GM21825 (cell line): ENCODE measurements around the gene SPECC1L.

Experiments used
- ATAC-seq: cut with Tn5 transposase; IDR thresholded peaks from one replicate; pipeline ENCODE4 v1.9.1; 2021; ENCODE audit warnings: mild to moderate bottlenecking, moderate library complexity; ENCODE audit not compliant: unreplicated experiment

SPECC1L gene

DNA sequence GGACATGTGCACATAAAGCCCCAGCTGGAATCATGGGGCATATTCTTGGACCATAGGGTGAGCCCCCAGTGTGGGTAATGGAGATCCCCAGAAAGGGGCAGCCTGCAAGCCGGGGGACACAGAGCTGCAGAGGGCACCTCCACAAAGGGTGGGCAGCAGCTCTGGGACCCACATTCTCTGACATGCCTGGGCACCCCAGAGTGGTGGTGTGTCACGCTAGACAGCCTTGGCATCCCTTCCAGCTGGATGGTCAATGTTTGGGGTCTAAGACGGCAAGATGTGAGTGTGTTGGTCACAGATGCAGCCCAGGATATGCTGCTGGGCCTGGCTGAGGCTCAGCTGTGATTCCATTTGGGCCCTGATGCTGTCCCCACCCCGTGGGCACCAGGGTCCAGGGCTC is 166.5 kb downstream of the SPECC1L start:
- no peak for ATAC-seq

DNA sequence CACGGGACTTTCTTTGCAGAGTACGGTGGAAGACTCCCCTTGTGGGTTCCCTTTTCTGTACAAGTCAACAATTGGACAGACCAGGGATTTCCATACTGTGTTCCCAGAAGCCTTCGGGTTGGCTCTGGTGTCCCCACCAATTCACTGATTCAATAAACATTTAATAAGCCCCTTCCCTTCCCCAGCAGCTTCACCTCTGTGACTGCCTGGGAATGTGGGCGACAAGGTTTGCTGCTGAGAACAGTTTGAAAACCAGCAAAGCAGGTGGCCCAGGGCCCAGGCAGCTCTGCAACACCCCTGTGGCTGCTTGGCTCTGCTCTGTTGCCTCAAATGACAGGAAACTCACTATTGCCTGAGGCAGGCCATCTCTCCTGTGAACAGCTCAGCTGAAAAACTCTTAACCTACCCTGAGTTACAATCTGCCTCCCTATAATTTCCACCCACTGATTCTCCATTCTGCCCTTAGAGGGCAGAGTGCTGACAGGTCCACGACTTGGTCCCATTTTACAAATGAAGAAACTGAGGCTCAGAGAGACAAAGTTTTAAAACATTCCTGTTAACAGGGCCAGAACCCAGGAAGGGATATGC is 167.2 kb downstream of the SPECC1L start:
- ATAC-seq = no peak

DNA sequence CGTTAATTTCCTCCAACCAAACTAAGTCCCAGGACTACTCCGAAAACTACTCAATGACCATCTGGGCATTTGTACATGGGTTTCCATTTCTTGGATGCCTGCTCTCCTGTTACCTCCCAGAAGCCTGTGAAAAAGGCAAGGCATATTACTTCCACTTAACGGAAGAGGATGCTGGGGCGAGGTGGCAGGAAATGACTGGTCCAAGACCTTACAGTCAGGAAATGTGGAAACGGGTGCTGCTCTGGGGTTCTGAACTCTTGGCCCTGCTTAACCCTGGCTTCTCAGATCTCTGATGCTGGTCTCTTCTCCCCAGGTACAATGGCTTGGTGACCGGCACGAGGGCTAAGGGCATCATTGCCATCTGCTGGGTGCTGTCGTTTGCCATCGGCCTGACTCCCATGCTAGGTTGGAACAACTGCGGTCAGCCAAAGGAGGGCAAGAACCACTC is 169.7 kb downstream of the SPECC1L start:
- ATAC-seq = no peak

DNA sequence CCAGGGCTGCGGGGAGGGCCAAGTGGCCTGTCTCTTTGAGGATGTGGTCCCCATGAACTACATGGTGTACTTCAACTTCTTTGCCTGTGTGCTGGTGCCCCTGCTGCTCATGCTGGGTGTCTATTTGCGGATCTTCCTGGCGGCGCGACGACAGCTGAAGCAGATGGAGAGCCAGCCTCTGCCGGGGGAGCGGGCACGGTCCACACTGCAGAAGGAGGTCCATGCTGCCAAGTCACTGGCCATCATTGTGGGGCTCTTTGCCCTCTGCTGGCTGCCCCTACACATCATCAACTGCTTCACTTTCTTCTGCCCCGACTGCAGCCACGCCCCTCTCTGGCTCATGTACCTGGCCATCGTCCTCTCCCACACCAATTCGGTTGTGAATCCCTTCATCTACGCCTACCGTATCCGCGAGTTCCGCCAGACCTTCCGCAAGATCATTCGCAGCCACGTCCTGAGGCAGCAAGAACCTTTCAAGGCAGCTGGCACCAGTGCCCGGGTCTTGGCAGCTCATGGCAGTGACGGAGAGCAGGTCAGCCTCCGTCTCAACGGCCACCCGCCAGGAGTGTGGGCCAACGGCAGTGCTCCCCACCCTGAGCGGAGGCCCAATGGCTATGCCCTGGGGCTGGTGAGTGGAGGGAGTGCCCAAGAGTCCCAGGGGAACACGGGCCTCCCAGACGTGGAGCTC is 170.2 kb downstream of the SPECC1L start:
- ATAC-seq = no peak

DNA sequence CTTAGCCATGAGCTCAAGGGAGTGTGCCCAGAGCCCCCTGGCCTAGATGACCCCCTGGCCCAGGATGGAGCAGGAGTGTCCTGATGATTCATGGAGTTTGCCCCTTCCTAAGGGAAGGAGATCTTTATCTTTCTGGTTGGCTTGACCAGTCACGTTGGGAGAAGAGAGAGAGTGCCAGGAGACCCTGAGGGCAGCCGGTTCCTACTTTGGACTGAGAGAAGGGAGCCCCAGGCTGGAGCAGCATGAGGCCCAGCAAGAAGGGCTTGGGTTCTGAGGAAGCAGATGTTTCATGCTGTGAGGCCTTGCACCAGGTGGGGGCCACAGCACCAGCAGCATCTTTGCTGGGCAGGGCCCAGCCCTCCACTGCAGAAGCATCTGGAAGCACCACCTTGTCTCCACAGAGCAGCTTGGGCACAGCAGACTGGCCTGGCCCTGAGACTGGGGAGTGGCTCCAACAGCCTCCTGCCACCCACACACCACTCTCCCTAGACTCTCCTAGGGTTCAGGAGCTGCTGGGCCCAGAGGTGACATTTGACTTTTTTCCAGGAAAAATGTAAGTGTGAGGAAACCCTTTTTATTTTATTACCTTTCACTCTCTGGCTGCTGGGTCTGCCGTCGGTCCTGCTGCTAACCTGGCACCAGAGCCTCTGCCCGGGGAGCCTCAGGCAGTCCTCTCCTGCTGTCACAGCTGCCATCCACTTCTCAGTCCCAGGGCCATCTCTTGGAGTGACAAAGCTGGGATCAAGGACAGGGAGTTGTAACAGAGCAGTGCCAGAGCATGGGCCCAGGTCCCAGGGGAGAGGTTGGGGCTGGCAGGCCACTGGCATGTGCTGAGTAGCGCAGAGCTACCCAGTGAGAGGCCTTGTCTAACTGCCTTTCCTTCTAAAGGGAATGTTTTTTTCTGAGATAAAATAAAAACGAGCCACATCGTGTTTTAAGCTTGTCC is 171.0 kb downstream of the SPECC1L start:
- ATAC-seq = no peak

DNA sequence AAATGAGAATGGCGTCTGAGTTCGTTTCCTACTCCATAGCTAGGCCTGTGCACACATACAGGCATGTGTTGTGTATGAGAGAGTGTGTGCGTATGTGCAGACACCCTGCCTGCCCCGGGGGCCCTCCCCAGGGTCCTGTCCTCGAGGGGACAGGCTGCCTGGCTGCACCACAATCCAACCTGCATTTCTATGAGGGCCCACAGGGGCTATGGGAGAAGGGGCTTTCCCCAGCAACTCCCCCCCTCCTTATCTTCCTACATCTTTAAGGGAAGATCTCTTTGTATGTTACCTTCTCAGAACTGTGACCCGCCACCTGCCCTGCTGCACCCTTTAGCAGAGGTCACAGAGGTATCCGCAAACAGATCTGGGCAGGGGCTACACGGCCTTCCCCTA is 171.7 kb downstream of the SPECC1L start:
- ATAC-seq = no peak

DNA sequence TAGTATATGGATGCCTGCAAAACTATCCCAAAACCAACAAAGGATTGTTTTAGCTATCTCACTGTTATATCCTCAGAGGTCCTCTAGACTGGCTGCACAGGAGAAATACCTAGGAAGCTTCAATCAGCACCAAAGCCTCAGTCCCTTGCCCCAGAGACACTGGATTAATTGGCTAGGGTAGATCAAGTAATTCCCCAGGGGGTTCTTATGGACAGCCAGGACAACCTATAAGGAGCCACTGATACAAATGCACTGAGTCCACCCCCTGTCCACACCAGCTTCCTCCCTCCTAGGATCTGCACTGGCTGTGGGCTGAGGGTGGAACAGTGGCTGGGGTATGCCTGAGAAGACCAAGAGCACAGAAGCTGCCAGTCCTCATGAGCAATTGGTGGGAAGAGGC is 173.0 kb downstream of the SPECC1L start:
- no peak for ATAC-seq

DNA sequence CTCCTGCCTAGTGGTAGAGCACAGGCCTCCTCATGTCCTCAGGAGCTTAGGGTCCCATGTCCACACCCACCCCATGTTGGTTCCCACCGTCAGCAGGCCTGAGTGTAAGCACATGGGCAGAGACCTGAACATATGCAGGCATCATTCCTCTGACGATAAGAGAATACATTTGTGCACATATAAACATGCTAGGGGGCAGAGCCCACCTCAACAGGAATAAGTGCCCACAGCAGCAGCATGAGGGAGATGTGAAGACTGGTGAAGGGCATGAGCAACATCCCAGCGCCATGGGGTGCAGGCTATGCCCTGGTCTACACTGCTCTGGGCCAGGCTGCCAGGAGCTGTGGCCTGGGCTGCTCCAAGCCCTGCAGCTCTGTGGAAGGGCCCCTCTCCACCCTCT is 173.6 kb downstream of the SPECC1L start:
- no peak for ATAC-seq

DNA sequence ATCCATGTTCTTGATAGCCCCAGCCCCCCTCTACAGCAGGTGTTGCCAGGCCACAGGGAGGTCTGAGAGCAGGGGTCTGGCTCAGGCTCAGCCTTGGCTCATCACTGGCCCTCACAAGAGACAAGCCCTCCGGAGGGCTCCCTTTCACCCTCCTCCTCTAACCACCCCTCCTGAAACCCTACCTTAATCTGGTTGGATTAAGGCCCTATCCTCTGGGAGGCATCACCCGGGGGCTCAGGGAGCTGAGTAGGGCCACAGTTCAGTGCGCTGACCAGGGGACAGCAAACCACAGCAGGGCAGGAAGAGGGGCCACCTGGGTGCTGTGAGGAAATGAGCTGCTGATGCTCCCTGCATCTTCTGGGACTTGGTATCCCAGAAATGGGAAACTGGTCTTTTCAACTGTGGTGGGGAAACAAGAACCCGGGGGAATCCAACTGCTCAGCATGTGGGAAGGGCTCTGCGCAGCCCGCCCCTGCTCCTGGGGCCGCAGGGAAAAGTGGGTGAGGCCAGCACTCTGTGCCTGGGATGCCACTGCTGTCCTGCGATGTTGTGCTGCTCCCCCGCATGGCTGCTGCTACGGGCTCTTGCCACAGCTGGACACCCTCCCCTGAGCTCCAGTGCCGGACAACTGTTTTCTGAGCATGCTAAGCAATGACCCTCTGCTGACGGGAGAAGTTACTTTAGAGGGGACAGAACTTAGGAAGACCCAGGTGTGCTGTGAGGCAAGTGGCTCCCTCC is 174.3 kb downstream of the SPECC1L start:
- ATAC-seq = no peak

DNA sequence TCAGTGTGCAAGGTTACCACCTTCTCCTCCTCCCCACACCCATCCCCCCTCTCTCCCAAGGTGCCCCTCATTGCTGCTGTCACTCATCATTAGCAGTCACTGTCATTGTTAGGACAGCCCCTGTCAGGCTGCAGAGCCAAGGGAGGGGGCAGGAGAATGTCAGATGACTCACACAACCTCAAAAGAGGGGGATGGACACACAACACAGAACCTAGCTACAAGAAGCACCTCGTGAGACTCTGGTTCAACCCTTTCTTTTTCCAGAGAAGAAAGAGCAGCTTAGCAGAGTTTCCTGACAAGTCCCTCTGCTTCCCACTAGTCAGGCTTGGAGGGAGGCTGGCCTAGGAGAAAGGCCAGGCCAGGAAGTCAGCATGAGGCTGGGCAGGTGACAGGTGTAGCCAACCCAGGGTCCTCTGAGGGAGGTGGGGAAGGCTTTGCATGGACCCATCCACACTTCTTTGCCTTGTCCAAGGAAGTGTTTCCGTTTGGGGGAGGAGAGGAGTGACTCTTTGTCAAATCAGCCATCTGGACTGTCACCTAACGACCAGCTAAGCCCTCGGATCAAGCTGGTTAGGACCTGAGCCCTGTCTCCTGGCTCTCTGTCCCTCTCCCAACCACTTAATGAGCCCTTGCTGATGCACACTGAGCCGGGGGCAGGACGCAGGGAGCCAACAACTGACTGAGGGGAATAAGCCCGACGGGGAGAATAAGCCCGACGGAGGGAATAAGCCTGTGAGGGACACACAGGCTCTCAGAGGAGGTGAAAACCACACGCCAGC is 175.0 kb downstream of the SPECC1L start:
- ATAC-seq = no peak

DNA sequence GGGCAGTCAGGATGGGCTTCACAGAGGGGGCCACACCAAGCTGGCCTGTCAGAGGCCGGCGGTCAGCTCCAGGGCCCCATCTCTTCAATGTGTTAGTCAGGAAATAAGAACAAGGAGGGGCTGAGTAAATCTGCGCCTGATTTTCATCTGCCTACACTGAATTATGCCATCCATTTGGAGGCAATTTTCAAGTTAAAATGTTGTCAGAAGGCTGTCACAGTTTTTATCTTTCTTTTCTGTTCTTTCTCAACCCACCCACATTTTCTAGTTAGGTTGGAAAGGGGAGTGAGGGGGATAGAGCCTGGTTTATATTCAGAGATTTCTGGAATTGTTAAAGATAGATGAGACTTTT is 175.6 kb downstream of the SPECC1L start:
- ATAC-seq = no peak

DNA sequence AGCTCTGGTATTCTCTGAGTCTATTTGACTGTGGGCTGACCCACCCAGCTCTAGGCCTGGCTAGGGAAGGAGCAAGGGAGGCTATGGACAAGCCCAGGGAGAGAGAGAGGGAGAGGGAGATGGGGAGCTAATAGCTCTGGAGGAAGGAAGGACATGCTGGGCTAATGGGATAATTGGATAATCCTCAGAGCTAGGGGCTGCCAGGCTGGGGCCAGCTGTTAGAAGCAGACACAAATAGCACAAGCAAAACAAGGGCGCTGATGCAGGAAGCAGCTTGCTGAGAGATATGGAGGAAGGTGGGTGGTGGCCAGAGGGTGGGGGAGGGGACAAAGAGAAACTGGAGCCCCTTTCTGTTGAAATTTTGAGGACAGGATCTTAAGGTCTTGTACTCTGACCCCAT is 180.0 kb downstream of the SPECC1L start:
- no peak for ATAC-seq

DNA sequence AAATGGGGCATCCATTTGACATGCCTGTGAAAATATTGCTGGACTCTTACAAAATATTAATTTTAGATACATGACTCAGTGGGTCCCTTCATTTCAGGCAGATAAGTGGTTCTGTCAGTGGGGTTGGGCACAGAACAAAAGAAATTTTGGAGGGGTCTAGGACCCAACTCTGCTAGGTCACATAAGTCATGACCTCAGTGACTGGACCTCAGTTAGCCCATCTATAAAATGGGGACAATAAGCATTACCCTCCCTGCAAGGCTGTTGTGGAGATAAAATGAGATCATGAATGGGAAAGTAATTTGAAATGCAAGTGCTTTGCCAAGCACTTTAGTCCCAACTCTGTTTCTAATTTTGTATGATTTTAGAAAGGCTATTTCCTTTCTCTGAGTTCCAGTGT is 180.5 kb downstream of the SPECC1L start:
- ATAC-seq = no peak

DNA sequence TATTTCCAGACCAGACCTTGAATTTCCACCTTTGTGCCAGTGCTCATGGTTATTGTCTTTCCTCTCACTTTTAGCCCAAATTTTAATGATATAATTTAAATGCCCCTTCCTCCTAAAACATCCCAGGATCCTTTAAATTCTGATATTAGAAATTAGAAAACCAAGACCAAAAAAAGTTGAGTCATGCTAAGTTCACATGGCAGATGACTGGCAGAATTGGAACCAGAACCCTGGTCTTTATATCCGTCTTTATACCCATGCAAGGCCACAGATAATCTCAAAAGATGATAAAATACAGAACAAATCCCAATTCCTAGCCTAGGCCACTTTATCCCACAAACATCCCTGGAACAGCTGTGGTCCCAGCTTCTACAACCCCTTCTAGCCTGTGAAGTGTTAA is 183.2 kb downstream of the SPECC1L start:
- ATAC-seq = no peak

DNA sequence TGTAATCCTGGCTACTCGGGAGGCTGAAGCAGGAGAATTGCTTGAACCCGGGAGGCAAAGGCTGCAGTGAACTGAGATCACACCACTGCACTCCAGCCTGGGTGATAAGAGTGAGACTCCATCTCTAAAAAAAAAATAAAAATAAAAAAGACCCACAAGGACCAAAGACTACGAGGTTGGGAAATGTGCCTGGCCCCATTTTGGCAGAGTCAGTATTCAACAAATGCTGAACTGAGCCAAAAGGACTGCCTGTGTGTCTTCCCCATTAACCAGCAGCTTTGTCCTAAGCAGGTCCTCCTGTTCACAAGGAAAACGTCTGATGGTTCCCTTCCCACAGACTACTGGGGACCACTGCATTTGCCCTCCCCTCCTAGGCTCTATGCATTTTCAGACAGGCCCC is 184.4 kb downstream of the SPECC1L start:
- ATAC-seq = no peak

DNA sequence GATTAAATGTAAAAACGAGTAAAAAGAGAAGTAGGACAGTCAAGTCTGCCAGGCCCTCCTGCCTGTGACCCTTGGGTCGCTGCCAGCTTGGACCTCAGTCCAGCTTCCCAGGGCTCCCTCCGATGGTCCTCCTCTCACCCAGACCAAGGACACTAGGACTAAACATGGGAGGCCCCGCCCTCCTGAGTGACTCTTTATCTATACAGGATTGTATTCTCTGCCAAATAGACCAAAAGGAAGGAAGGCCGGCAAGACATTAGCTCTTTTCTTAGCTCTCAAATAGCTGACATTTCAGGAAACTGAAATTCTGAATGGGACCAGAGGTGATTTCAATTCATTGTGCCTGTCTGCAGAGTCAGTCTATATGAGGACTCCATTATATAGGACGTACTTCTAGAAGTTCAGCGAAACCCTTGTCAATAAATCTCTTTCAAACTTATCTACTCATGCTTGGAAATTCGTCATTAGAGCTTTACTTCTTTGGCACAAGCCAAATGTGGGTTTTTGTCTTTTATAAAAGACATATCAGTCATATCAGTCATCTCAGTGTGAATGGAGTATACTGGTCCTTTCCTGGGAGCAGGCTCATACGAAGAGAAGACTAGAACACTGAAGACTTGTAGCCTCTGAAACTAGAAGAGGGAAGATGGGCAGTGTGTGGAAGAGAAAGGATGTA is 185.3 kb downstream of the SPECC1L start:
- ATAC-seq = no peak

DNA sequence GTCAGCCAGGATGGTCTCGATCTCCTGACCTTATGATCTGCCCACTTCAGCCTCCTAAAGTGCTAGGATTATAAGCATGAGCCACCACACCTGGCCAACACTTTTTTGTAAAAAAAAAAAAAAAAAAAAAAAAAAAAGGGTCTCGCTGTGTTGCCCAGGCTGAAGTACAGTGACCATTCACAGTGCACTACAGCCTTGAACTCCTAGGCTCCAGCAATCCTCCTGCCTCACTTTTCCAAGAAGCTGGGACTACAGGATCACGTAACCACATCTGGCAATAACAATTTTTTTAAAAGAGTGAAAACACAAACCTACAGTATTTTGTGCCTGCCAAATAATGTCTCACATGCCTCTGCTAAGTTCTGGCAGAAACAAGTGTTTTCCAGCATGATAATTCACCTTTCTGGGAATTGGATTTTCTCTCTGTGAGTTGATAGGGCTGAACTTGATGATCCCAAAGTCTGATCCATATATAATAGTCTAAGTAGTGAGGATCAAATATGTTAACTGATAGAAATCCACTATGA is 187.3 kb downstream of the SPECC1L start:
- no peak for ATAC-seq

DNA sequence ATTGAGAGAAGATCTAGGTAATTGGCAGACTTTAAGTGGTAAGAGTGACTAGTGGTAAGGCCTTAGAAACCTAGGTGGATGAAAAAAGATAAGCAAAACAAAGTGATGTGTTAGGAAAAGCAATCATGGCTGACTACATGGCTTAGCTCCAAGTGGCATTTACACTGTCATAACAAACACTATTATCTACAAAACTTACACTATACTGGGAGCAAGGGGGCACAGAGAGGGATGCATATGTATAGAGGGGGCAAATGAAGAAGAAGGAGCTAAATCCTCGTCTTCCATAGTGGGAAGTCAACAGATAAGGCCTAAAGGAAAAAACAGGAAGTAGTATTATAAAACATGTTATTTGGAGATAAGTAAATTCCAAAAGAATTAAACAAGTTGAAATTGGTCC is 189.3 kb downstream of the SPECC1L start:
- no peak for ATAC-seq

DNA sequence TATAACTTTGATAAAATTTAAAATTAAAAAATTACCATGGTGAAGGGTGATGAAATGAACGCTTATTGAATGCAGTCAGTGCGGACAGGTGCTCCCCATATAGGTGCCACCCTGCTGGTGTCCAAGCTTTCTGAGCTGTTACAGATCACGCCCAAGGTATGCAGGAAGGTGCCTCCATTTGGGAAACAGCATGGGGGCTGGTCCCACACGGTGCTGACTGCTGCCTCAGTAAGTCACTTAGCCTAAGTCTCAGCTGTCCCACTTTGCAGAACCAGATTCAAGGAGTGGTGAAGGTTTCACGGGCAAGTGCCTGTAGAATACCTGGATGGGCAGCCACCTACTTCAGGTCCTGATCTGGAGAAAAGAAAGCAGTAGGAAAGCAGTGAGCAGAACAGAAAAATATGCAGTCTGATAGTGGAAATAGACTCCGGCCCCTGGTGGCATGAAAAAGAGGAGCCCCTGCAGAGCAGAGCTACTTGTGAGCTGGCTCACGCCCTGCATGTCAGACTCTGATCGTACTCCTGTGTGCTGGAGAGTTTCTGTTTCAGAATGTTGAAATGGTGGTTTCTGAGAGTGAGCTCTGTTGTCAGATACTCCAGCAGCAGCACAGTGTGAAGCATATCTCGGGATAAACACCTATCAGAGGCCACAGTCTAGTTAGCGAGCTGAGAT is 189.9 kb downstream of the SPECC1L start:
- ATAC-seq = no peak
